GM12878 (cell line): ENCODE data around the gene SSBP2. TPM values are rescaled to one million over a fixed set of nuclear protein-coding genes. Genes with fewer than 3 reads are reported as not detected.

Experiments
- ATAC-seq: fragments of 200-7000 bp; cut with Tn5 transposase; 3 replicates; pipeline ENCODE4 v1.9.1; 2020; ENCODE audit warnings: mild to moderate bottlenecking, moderate library complexity
- BruUV-seq: library from RNA; stranded (reverse); fragments of 400-500 nt; replicated peaks from 2 replicates; lab custom pipeline; 2021; lab: Mats Ljungman, UMichigan
- CTCF ChIA-PET: fragments of 300-600 bp; sonication (Branson Sonifier 250); formaldehyde crosslinking; extraction: SDS; loops from one replicate; lab custom pipeline; 2021; ENCODE audit warnings: inconsistent platforms; lab: Yijun Ruan, JAX
- POLR2A ChIA-PET: fragments of 350-600 bp; formaldehyde crosslinking; extraction: SDS; loops from one replicate; lab custom pipeline; 2021; ENCODE audit warnings: inconsistent platforms; lab: Charles Lee
- RAD21 ChIA-PET: fragments of 300-600 bp; sonication (Branson Sonifier 250); formaldehyde crosslinking; loops from one replicate; lab custom pipeline; 2023; ENCODE audit warnings: antibody characterized with exemption; ENCODE audit not compliant: unreplicated experiment; lab: Charles Lee
- SMC1A ChIA-PET: fragments of 300-600 bp; sonication (Branson Sonifier 250); formaldehyde crosslinking; loops from one replicate; lab custom pipeline; 2023; ENCODE audit not compliant: unreplicated experiment, uncharacterized antibody; lab: Charles Lee
- DNase-seq: peaks from one replicate; pipeline ENCODE4 v3.0.0-alpha.2; 2011; ENCODE audit warnings: low read depth, low spot score
- FAIRE-seq: peaks from 3 replicates; lab custom pipeline; 2011; peaks lifted over from hg19 to GRCh38; lab: Jason Lieb, UNC
- H2AFZ ChIP-seq: 2 replicates; pipeline ENCODE4 v1.6.0; 2011; ENCODE audit warnings: low read depth, low read length, control low read depth; ENCODE audit not compliant: control insufficient read depth
- H3K27ac ChIP-seq: 2 replicates; pipeline ENCODE4 v1.5.1; 2011; ENCODE audit warnings: control low read depth; ENCODE audit not compliant: control insufficient read depth, insufficient read depth
- H3K27me3 ChIP-seq, 2 experiments: replicated peaks in 1 of 2; 2 replicates each; pipeline versions ENCODE4 v1.6.0 to v1.6.1; 2011; ENCODE audit warnings: low read length in 1 of 2; ENCODE audit not compliant: control insufficient read depth in 2 of 2, insufficient read depth in 2 of 2
- H3K36me3 ChIP-seq, 2 experiments: 2 replicates each; pipeline ENCODE4 v1.5.1; 2011; ENCODE audit warnings: low read length in 1 of 2; ENCODE audit not compliant: control insufficient read depth in 2 of 2, insufficient read depth in 2 of 2
- H3K4me1 ChIP-seq: 2 replicates; pipeline ENCODE4 v1.6.1; 2011; ENCODE audit warnings: mild to moderate bottlenecking, low read length, moderate library complexity, mixed read lengths; ENCODE audit not compliant: control insufficient read depth, insufficient read depth
- H3K4me2 ChIP-seq: 2 replicates; pipeline ENCODE4 v1.6.0; 2011; ENCODE audit warnings: control low read depth; ENCODE audit not compliant: control insufficient read depth, insufficient read depth
- H3K4me3 ChIP-seq: fragments of 200-600 bp; sonication (generic); 2 replicates; pipeline ENCODE4 v1.5.1; 2016
- H3K79me2 ChIP-seq: 2 replicates; pipeline ENCODE4 v1.6.0; 2011; ENCODE audit warnings: low read length; ENCODE audit not compliant: control insufficient read depth, insufficient read depth
- H3K9ac ChIP-seq: 2 replicates; pipeline ENCODE4 v1.8.0; 2011; ENCODE audit warnings: low read length, control low read depth, mixed read lengths; ENCODE audit not compliant: control insufficient read depth, insufficient read depth
- H3K9me3 ChIP-seq: replicated peaks from 3 replicates; pipeline ENCODE4 v1.5.1; 2011; ENCODE audit warnings: mild to moderate bottlenecking, low read length; ENCODE audit not compliant: control insufficient read depth, insufficient read depth
- H4K20me1 ChIP-seq: 2 replicates; pipeline ENCODE4 v1.6.0; 2011; ENCODE audit not compliant: control insufficient read depth, insufficient read depth
- HSF1 ChIP-seq: fragments of 150-350 bp; IDR thresholded peaks from 2 replicates; pipeline ENCODE4 v1.6.1; 2014; ENCODE audit warnings: mild to moderate bottlenecking, low read depth, low read length
- MAX ChIP-seq: IDR thresholded peaks from 2 replicates; pipeline ENCODE4 v1.6.1; 2012; ENCODE audit warnings: low read depth, low read length, improper control_type of control experiment
- NFYA ChIP-seq: IDR thresholded peaks from 2 replicates; pipeline ENCODE4 v1.6.1; 2011; ENCODE audit warnings: low read depth, mild to moderate bottlenecking, low read length, improper control_type of control experiment, borderline replicate concordance
- WGBS: methylation state at CpG from one replicate; pipeline ENCODE4 v1.1.6; 2016; ENCODE audit warnings: low lambda C conversion rate; ENCODE audit not compliant: insufficient replicate concordance, insufficient coverage; ENCODE audit errors: missing lambda C conversion rate; 5-methylcytosine and 5-hydroxymethylcytosine counted together
- in situ Hi-C: fragments of 300-500 bp; cut with MboI; formaldehyde crosslinking; loops from 9 replicates; pipeline ENCODE4 v1.14.3; 2018; ENCODE audit warnings: mixed read lengths
- intact Hi-C: fragments of 100-400 bp; cut with micrococcal nuclease; formaldehyde crosslinking; loops from one replicate; pipeline ENCODE4 v1.14.2; 2022; ENCODE audit not compliant: unreplicated experiment
- polyA plus RNA-seq, 11 experiments: library from polyadenylated mRNA; depleted of rRNA in 4 of 11; unstranded in 6 of 11; stranded (reverse) in 5 of 11; fragments of >200 nt; fragmentation: Nextera tagmentation in 4 of 11; fragmentation: Illumina TruSeq in 1 of 11; extraction: Ambion mirVana in 4 of 11; extraction: Trizol in 1 of 11; gene quantifications; 1 replicate in 1 of 11; 2 replicates in 10 of 11; pipeline versions ENCODE4 v1.2.1 to v1.2.3, GENCODE V29; 2011 to 2016; ENCODE audit warnings: inconsistent platforms in 2 of 11, missing spikeins in 2 of 11, low read depth in 1 of 11
- total RNA-seq, 4 experiments: library from RNA; depleted of rRNA in 3 of 4; stranded (reverse); fragments of >200 nt in 3 of 4; fragmentation: Illumina TruSeq in 1 of 4; extraction: Trizol in 1 of 4; gene quantifications; 2 replicates each; pipeline versions ENCODE4 v1.2.1 to v1.2.3, GENCODE V29; 2013 to 2021

The SSBP2 gene
- total and polyA plus RNA-seq, 10 of the 15 experiments (the other 5 are each of a cell fraction or from before 2014, with no cell fraction given): 52.2 to 132 (median 110) TPM

- intact Hi-C loops: no loop called here
- no peak for FAIRE-seq
- POLR2A ChIA-PET: no interaction called here
Measured at GRCh38 chr5:81694726-81695125, 56.2 kb downstream of the SSBP2 start.

More at GRCh38 chr5:81694726-81695125, 56.2 kb downstream of the SSBP2 start:
- Histone ChIP-seq H3K4me3 (no peak overlapping the region), H3K79me2 (peaks cover 44% of the 10 kb centered on the region), H3K4me1 (peaks cover 11% of the 10 kb centered on the region), H3K9ac (no peak overlapping the region), H2AFZ (no peak overlapping the region), H3K27ac (no peak overlapping the region), H4K20me1 (no peaks in the 10 kb centered on the region), H3K4me2 (no peak overlapping the region), H3K27me3 (no peaks in the 10 kb centered on the region), H3K36me3 (no peaks in the 10 kb centered on the region; a peak in 1 of 4 replicates), H3K9me3 (peaks cover 7% of the 10 kb centered on the region)
- SMC1A ChIA-PET: interaction anchor here (0.7 kb wide), 1 partner anchor 50 kb away, joined by 3 read pairs; no protein-coding TSS in a partner anchor
- TF ChIP-seq HSF1 (no peak), NFYA (no peak), MAX (no peak)
- CTCF ChIA-PET: no interaction called here
- WGBS: 50% methylated on average over 2 of the region's 2 CpGs
- in situ Hi-C loops: no loop called here
- no TSS peak for BruUV-seq
- DNase-seq (no peak), ATAC-seq (no peak; the same call in 2 of the 3 replicates)
- RAD21 ChIA-PET: no interaction called here
